SK-N-SH (cell line): Measurements from ENCODE around the gene FBN2. TPM values are rescaled to one million over a fixed set of nuclear protein-coding genes. Genes with fewer than 3 reads are reported as not detected.
"Not testable (repeated sequence)": the region's sequence is repeated elsewhere in the genome, so short reads cannot be mapped to it uniquely, and the experiment has no call there.

Source experiments
- CTCF ChIA-PET: fragments of 300-600, 350-600 bp; formaldehyde crosslinking; extraction: SDS; loops from one replicate; lab custom pipeline; 2021; lab: Yijun Ruan, JAX
- POLR2A ChIA-PET: fragments of 350-600 bp; sonication (Branson Sonifier 250); formaldehyde crosslinking; extraction: SDS; loops from one replicate; lab custom pipeline; 2020; ENCODE audit warnings: antibody characterized with exemption, inconsistent platforms; lab: Yijun Ruan, JAX
- DNase-seq: peaks from one replicate; pipeline ENCODE4 v3.0.0; 2012
- H2AFZ ChIP-seq: fragments of 200-600 bp; sonication (generic); 2 replicates; pipeline ENCODE4 v1.8.1; 2016; ENCODE audit warnings: antibody characterized with exemption, mild to moderate bottlenecking, low read depth
- H3F3A ChIP-seq: fragments of 200-600 bp; sonication (generic); replicated peaks from 2 replicates; pipeline ENCODE3; 2016; ENCODE audit warnings: antibody characterized with exemption, mild to moderate bottlenecking; ENCODE audit not compliant: insufficient read depth
- H3K27ac ChIP-seq, 2 experiments: fragments of 200-500 bp in 1 of 2; fragments of 200-600 bp in 1 of 2; sonication (Bioruptor generic) in 1 of 2; sonication (generic), shearing (Covaris generic) in 1 of 2; 2 replicates each; pipeline versions ENCODE4 v1.5.1 to v1.6.1; 2014 to 2016; ENCODE audit warnings: low read depth in 2 of 2, inconsistent platforms in 1 of 2, low read length in 1 of 2, mild to moderate bottlenecking in 1 of 2, mixed read lengths in 1 of 2
- H3K27me3 ChIP-seq: fragments of 200-600 bp; sonication (generic), shearing (Covaris generic); 2 replicates; pipeline ENCODE4 v1.6.1; 2016; ENCODE audit warnings: mixed run types; ENCODE audit not compliant: insufficient read depth
- H3K36me3 ChIP-seq, 2 experiments: fragments of 200-500 bp in 1 of 2; fragments of 200-600 bp in 1 of 2; sonication (Bioruptor generic) in 1 of 2; sonication (generic) in 1 of 2; replicated peaks in 1 of 2; 2 replicates each; pipeline versions ENCODE3 to v1.5.1; 2014 to 2016; ENCODE audit warnings: low read length in 1 of 2, mild to moderate bottlenecking in 1 of 2; ENCODE audit not compliant: insufficient read depth in 2 of 2, control insufficient read depth in 1 of 2
- H3K4me1 ChIP-seq, 2 experiments: fragments of 200-500 bp in 1 of 2; fragments of 200-600 bp in 1 of 2; sonication (Bioruptor generic) in 1 of 2; sonication (generic), shearing (Covaris generic) in 1 of 2; 2 replicates each; pipeline versions ENCODE4 v1.5.1 to v1.6.1; 2014 to 2016; ENCODE audit warnings: low read depth in 1 of 2, low read length in 1 of 2, mixed run types in 1 of 2; ENCODE audit not compliant: insufficient read depth in 2 of 2, control insufficient read depth in 1 of 2
- H3K4me2 ChIP-seq: fragments of 200-600 bp; sonication (generic), shearing (Covaris generic); 2 replicates; pipeline ENCODE4 v1.6.1; 2017; ENCODE audit warnings: mixed run types
- H3K4me3 ChIP-seq, 2 experiments: fragments of 200-500 bp in 1 of 2; fragments of 200-600 bp in 1 of 2; sonication (Bioruptor generic) in 1 of 2; sonication (generic), shearing (Covaris generic) in 1 of 2; 2 replicates each; pipeline versions ENCODE4 v1.5.1 to v1.8.1; 2014 to 2016; ENCODE audit warnings: low read depth in 2 of 2, inconsistent platforms in 1 of 2, low read length in 1 of 2, mild to moderate bottlenecking in 1 of 2, mixed read lengths in 1 of 2, moderate library complexity in 1 of 2
- H3K79me2 ChIP-seq: fragments of 200-600 bp; sonication (generic); 2 replicates; pipeline ENCODE4 v1.8.1; 2017; ENCODE audit warnings: mild to moderate bottlenecking; ENCODE audit not compliant: insufficient read depth
- H3K9ac ChIP-seq: fragments of 200-600 bp; sonication (generic); 2 replicates; pipeline ENCODE4 v1.6.1; 2017; ENCODE audit warnings: mixed run types
- H3K9me2 ChIP-seq: fragments of 200-600 bp; sonication (generic); 2 replicates; pipeline ENCODE4 v1.6.1; 2017; ENCODE audit warnings: mixed run types
- H3K9me3 ChIP-seq: fragments of 200-600 bp; sonication (generic); 2 replicates; pipeline ENCODE4 v1.6.1; 2017; ENCODE audit warnings: mixed run types, mild to moderate bottlenecking, moderate library complexity
- H4K20me1 ChIP-seq: fragments of 200-600 bp; sonication (generic); 2 replicates; pipeline ENCODE4 v1.6.1; 2017; ENCODE audit warnings: mild to moderate bottlenecking, mixed run types; ENCODE audit not compliant: insufficient read depth
- CHD2 ChIP-seq: fragments of 150-350 bp; IDR thresholded peaks from 2 replicates; pipeline ENCODE4 v1.6.1; 2018; ENCODE audit warnings: low read length; ENCODE audit not compliant: partially characterized antibody
- ELF1 ChIP-seq: IDR thresholded peaks from 2 replicates; pipeline ENCODE4 v1.4.0; 2012
- FOXJ3 ChIP-seq: sonication (generic); formaldehyde crosslinking; IDR thresholded peaks from 2 replicates; pipeline ENCODE4 v1.5.1; 2020; ENCODE audit warnings: mild to moderate bottlenecking, missing genetic modification reagents
- FOXM1 ChIP-seq: IDR thresholded peaks from 2 replicates; pipeline ENCODE4 v1.4.0; 2012; ENCODE audit warnings: low read depth, mild to moderate bottlenecking
- MXI1 ChIP-seq: IDR thresholded peaks from 2 replicates; pipeline ENCODE4 v1.6.1; 2012; ENCODE audit warnings: mild to moderate bottlenecking, low read depth, low read length, improper control_type of control experiment
- NFIC ChIP-seq: IDR thresholded peaks from 2 replicates; pipeline ENCODE4 v1.4.0; 2012; ENCODE audit warnings: borderline replicate concordance
- NRF1 ChIP-seq: IDR thresholded peaks from 2 replicates; pipeline ENCODE4 v1.6.1; 2012; ENCODE audit warnings: low read depth, mild to moderate bottlenecking, low read length
- POLR2AphosphoS5 ChIP-seq: IDR thresholded peaks from 2 replicates; pipeline ENCODE4 v1.6.1; 2012; ENCODE audit warnings: low read depth, low read length
- RAD21 ChIP-seq: IDR thresholded peaks from 2 replicates; pipeline ENCODE4 v1.6.1; 2012; ENCODE audit warnings: mild to moderate bottlenecking, low read length
- RCOR1 ChIP-seq: fragments of 150-350 bp; IDR thresholded peaks from 2 replicates; pipeline ENCODE4 v1.6.1; 2017; ENCODE audit warnings: antibody characterized with exemption, low read length
- SIN3A ChIP-seq: IDR thresholded peaks from 2 replicates; pipeline ENCODE4 v1.6.1; 2012; ENCODE audit warnings: low read depth, mild to moderate bottlenecking, low read length, moderate library complexity, borderline replicate concordance
- SMC3 ChIP-seq: IDR thresholded peaks from 2 replicates; pipeline ENCODE4 v1.6.1; 2012; ENCODE audit warnings: low read depth, low read length, improper control_type of control experiment
- WGBS: methylation state at CpG from one replicate; pipeline ENCODE4 v1.1.6; 2017; ENCODE audit warnings: low lambda C conversion rate; 5-methylcytosine and 5-hydroxymethylcytosine counted together
- polyA plus RNA-seq, 3 experiments: library from polyadenylated mRNA; depleted of rRNA; stranded (reverse); fragments of >200 nt; gene quantifications; 2 replicates each; pipeline ENCODE4 v1.2.3, GENCODE V29; 2012
- TF ChIP-seq, protein P1 (sequence below): IDR thresholded peaks from 2 replicates; pipeline ENCODE4; 2012
- TF ChIP-seq, protein P2 (sequence below): fragments of 150-350 bp; IDR thresholded peaks from 2 replicates; pipeline ENCODE4 v1.6.1; 2016; ENCODE audit warnings: mild to moderate bottlenecking, low read depth, low read length
- TF ChIP-seq, protein P3 (sequence below): IDR thresholded peaks from 2 replicates; pipeline ENCODE4 v1.4.0; 2012; ENCODE audit warnings: low read depth, borderline replicate concordance

FBN2 gene
- polyA plus RNA-seq, 1 of the 3 experiments (the other 2 are of a cell fraction), result 2.2 TPM

DNA sequence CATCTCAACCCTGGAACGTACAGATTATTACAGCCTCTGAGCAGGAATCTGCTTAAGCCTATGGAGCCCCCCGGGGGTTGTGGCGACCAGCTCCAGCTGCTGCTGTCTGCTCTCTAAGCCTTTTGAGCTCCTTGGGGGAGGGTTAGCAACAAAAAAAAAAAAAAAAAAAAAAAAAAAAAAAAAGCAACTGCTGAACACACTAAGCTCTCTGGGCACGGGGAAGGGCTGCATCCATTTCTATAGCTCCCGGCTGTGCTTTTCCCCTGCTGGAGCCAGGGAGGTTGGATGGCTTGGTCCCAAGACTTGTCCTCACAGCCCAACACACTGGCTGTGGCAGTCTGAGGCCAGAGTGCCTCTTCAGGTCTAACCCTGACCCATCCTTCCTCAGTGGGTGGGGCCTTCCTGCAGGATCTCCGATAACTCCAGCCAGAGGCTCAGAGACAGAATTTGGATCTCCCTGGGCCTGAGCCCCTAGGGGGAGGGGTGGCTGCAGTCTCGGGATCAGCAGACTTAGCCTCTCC, 82.1 kb downstream of the FBN2 start (continued):
- TF ChIP-seq, protein P1, sequence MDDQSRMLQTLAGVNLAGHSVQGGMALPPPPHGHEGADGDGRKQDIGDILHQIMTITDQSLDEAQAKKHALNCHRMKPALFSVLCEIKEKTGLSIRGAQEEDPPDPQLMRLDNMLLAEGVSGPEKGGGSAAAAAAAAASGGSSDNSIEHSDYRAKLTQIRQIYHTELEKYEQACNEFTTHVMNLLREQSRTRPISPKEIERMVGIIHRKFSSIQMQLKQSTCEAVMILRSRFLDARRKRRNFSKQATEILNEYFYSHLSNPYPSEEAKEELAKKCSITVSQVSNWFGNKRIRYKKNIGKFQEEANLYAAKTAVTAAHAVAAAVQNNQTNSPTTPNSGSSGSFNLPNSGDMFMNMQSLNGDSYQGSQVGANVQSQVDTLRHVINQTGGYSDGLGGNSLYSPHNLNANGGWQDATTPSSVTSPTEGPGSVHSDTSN, result no peak
- TF ChIP-seq, protein P2, sequence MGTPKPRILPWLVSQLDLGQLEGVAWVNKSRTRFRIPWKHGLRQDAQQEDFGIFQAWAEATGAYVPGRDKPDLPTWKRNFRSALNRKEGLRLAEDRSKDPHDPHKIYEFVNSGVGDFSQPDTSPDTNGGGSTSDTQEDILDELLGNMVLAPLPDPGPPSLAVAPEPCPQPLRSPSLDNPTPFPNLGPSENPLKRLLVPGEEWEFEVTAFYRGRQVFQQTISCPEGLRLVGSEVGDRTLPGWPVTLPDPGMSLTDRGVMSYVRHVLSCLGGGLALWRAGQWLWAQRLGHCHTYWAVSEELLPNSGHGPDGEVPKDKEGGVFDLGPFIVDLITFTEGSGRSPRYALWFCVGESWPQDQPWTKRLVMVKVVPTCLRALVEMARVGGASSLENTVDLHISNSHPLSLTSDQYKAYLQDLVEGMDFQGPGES, result no peak
- TF ChIP-seq CHD2, result no peak

DNA sequence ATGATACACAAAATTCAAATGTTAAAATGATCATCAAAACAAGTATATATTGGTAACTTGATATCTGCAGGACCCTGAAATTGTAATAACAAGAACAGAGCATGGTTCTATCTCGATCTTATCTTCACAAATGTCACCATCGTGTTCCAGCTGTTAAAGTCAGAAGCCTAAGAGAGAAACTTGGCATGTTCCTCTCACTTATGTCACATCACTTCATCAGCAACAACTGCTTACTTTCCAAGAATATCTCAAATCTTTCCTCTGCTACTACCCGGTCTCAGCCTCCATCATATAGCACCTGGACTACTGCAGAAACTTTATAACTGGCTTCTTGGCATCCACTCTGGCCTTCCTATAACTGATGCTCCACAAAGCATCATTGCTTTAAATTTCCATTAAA, 84.9 kb downstream of the FBN2 start:
- no peak overlapping the region for H3K4me3 ChIP-seq
- whole genome bisulfite sequencing, result 4% methylated on average over 3 of the region's 3 CpGs
- no peaks in the 10 kb centered on the region for H3K36me3 ChIP-seq
- no peak for DNase-seq
- CTCF ChIA-PET, result no interaction called here
- 0 out of 2 replicates have a peak, but pooled peaks cover 4% of the 10 kb centered on the region for H3K9me3 ChIP-seq
- H4K20me1 ChIP-seq, result no peaks in the 10 kb centered on the region
- H3K9ac ChIP-seq, result no peak overlapping the region
- no peaks in the 10 kb centered on the region for H3K27me3 ChIP-seq
- TF ChIP-seq NFIC (no peak), MXI1 (no peak)
- H3K79me2 ChIP-seq, result no peaks in the 10 kb centered on the region
- no peak overlapping the region for H3K27ac ChIP-seq
- POLR2A ChIA-PET, result no interaction called here
- H2AFZ ChIP-seq, result no peak overlapping the region
- H3K4me1 ChIP-seq, result no peaks in the 10 kb centered on the region; a peak in 1 of 4 replicates
- H3K9me2 ChIP-seq, result no peaks in the 10 kb centered on the region
- no peak overlapping the region for H3K4me2 ChIP-seq
- no peaks in the 10 kb centered on the region for H3F3A ChIP-seq

DNA sequence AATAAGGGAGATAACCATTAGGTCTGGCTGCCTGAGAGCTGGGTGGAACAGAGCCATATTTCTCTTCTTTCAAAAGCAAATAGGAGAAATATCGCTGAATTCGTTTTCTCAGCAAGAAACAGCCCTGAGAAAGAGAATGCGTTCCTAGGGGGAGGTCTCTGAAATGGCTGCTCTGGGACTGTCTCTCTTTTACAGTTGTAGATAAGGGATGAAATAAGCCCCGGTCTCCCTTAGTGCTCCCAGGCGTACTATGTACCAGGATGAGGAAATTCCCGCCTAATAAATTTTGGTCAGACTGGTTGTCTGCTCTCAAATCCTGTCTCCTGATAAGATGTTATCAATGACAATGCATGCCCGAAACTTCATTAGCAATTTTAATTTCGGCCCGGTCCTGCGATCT, 90.8 kb downstream of the FBN2 start:
- H3K4me2 ChIP-seq, H3K36me3 ChIP-seq, H3K79me2 ChIP-seq, POLR2A ChIA-PET, H4K20me1 ChIP-seq, H3K9me2 ChIP-seq, H3K4me1 ChIP-seq, H3F3A ChIP-seq, CTCF ChIA-PET, DNase-seq, H2AFZ ChIP-seq, H3K9me3 ChIP-seq, H3K27ac ChIP-seq, H3K27me3 ChIP-seq, H3K9ac ChIP-seq, H3K4me3 ChIP-seq: not testable (repeated sequence)
- WGBS, result 26% methylated on average over 10 of the region's 10 CpGs

DNA sequence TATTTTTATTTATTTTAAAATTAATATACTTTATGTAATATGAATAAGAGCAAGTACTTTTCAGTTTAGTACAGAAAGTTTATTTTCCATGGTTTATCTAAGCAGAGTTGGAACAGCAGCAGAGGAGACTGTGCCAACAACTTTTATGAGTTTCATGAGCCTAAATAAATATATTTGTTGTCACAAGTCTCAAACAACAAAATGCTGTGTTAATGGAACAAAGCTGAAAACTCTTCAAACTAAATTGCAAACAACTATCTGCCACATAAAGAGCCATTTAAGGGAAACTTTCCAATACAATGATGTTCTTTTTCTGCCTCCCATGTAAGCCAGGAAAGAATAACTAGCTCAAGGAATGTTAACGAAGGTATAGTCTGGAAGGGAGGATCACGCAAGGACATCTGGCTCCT, 96.1 kb downstream of the FBN2 start:
- ChIA-PET POLR2A (no interaction called here), CTCF (interaction anchor here (1.1 kb wide), 1 partner anchor 229 kb away, joined by 3 read pairs; no protein-coding TSS in a partner anchor)
- DNase-seq, result no peak
- Histone ChIP-seq H3K27ac (no peak overlapping the region), H3K9me3 (no peaks in the 10 kb centered on the region), H3K9ac (no peak overlapping the region), H3K36me3 (no peaks in the 10 kb centered on the region), H3K79me2 (no peaks in the 10 kb centered on the region), H3K27me3 (peaks cover 4% of the 10 kb centered on the region; the same call in 1 of the 2 replicates), H3K4me3 (no peak overlapping the region), H3K9me2 (no peaks in the 10 kb centered on the region), H4K20me1 (no peaks in the 10 kb centered on the region), H3K4me2 (no peak overlapping the region), H3K4me1 (no peaks in the 10 kb centered on the region), H3F3A (no peaks in the 10 kb centered on the region), H2AFZ (no peak overlapping the region)
- TF ChIP-seq NRF1 (no peak), RCOR1 (no peak), RAD21 (no peak), SMC3 (no peak), FOXM1 (no peak), ELF1 (no peak), SIN3A (no peak), POLR2AphosphoS5 (no peak), FOXJ3 (CRISPR knock-in tag) (no peak)
- TF ChIP-seq, protein P3, sequence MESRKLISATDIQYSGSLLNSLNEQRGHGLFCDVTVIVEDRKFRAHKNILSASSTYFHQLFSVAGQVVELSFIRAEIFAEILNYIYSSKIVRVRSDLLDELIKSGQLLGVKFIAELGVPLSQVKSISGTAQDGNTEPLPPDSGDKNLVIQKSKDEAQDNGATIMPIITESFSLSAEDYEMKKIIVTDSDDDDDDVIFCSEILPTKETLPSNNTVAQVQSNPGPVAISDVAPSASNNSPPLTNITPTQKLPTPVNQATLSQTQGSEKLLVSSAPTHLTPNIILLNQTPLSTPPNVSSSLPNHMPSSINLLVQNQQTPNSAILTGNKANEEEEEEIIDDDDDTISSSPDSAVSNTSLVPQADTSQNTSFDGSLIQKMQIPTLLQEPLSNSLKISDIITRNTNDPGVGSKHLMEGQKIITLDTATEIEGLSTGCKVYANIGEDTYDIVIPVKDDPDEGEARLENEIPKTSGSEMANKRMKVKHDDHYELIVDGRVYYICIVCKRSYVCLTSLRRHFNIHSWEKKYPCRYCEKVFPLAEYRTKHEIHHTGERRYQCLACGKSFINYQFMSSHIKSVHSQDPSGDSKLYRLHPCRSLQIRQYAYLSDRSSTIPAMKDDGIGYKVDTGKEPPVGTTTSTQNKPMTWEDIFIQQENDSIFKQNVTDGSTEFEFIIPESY, result no peak
- WGBS, result 12% methylated on average over 2 of the region's 2 CpGs
